ENCODE data around the gene HBD. TPM values are rescaled to one million over a fixed set of nuclear protein-coding genes. Genes with fewer than 3 reads are reported as not detected.

Gene HBD
- total and polyA plus RNA-seq, 2 donors (not counting 1 experiment from before 2014, with no cell fraction given): not detected

GRCh38 chr11:5279471-5280090 is 45.3 kb upstream of the HBD start:
- Histone ChIP-seq H3K4me1 (ENCODE audit: control insufficient read depth in 2 of 2, insufficient read depth in 2 of 2, low read length in 2 of 2) (no peaks in the 10 kb centered on the region), H4K20me1 (ENCODE audit: control insufficient read depth, insufficient read depth, low read length, poor library complexity, severe bottlenecking) (no peaks in the 10 kb centered on the region), H3K9me3 (ENCODE audit: control extremely low read depth in 1 of 3, control insufficient read depth in 2 of 3, insufficient read depth in 1 of 3, low read length in 2 of 3) (no peaks in the 10 kb centered on the region), H3K27ac (ENCODE audit: low read length in 2 of 2) (no peak overlapping the region), H3K27me3 (replicated peaks in 1 of 4; ENCODE audit: control extremely low read depth in 1 of 4, control insufficient read depth in 3 of 4, insufficient read depth in 4 of 4, low read length in 3 of 4) (no peaks in the 10 kb centered on the region), H2AFZ (ENCODE audit: insufficient read depth, low read depth, low read length, poor library complexity, severe bottlenecking) (no peak overlapping the region), H3K4me3 (ENCODE audit: control extremely low read depth in 1 of 5, extremely low read depth in 1 of 5, insufficient read depth in 1 of 5, low read depth in 2 of 5, low read length in 4 of 5) (no peak overlapping the region), H3K4me2 (replicated peaks; ENCODE audit: low read depth, low read length, poor library complexity, severe bottlenecking) (no peak overlapping the region), H3K9ac (ENCODE audit: low read length) (no peak overlapping the region), H3K79me2 (ENCODE audit: control insufficient read depth, insufficient read depth, low read length) (no peaks in the 10 kb centered on the region), H3K36me3 (replicated peaks in 1 of 2; ENCODE audit: control extremely low read depth in 1 of 2, control insufficient read depth in 1 of 2, extremely low read depth in 1 of 2, insufficient read depth in 2 of 2, low read length in 1 of 2) (no peaks in the 10 kb centered on the region)
- ChIA-PET POLR2A (no interaction called here), CTCF (no interaction called here)
- Mint-ChIP-seq H3K27ac (no peak overlapping the region), H3K4me3 (no peak overlapping the region), H3K4me1 (no peaks in the 10 kb centered on the region), H3K27me3 (peaks cover 3% of the 10 kb centered on the region), H3K9me3 (ENCODE audit: insufficient read depth) (no peaks in the 10 kb centered on the region)
- intact Hi-C loops (cut with micrococcal nuclease): no loop called here
- 86% methylated on average over 4 of the region's 4 CpGs for WGBS (ENCODE audit: insufficient coverage)
- no peak for TF ChIP-seq EZH2 (IDR thresholded peaks at IDR 0.05; ENCODE audit: borderline replicate concordance, insufficient read depth, low read depth, low read length, poor library complexity, severe bottlenecking)
- TF ChIP-seq, protein P1, sequence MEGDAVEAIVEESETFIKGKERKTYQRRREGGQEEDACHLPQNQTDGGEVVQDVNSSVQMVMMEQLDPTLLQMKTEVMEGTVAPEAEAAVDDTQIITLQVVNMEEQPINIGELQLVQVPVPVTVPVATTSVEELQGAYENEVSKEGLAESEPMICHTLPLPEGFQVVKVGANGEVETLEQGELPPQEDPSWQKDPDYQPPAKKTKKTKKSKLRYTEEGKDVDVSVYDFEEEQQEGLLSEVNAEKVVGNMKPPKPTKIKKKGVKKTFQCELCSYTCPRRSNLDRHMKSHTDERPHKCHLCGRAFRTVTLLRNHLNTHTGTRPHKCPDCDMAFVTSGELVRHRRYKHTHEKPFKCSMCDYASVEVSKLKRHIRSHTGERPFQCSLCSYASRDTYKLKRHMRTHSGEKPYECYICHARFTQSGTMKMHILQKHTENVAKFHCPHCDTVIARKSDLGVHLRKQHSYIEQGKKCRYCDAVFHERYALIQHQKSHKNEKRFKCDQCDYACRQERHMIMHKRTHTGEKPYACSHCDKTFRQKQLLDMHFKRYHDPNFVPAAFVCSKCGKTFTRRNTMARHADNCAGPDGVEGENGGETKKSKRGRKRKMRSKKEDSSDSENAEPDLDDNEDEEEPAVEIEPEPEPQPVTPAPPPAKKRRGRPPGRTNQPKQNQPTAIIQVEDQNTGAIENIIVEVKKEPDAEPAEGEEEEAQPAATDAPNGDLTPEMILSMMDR (IDR thresholded peaks at IDR 0.05): no peak
- ATAC-seq (ENCODE audit: low read depth) (no peak), DNase-seq (no peak)

GRCh38 chr11:5277807-5278382 is 43.6 kb upstream of the HBD start:
- H3K9ac ChIP-seq (ENCODE audit: low read length): no peak overlapping the region
- no peak overlapping the region for H2AFZ ChIP-seq (ENCODE audit: insufficient read depth, low read depth, low read length, poor library complexity, severe bottlenecking)
- 83% methylated on average over 1 of the region's 1 CpG for WGBS (ENCODE audit: insufficient coverage)
- no peaks in the 10 kb centered on the region for H3K79me2 ChIP-seq (ENCODE audit: control insufficient read depth, insufficient read depth, low read length)
- peaks cover 0 to 2% (median 0%) of the 10 kb centered on the region in 4 experiments for H3K27me3 ChIP-seq (replicated peaks in 1 of 4; ENCODE audit: control extremely low read depth in 1 of 4, control insufficient read depth in 3 of 4, insufficient read depth in 4 of 4, low read length in 3 of 4)
- Mint-ChIP-seq H3K4me1 (no peaks in the 10 kb centered on the region), H3K9me3 (ENCODE audit: insufficient read depth) (no peaks in the 10 kb centered on the region), H3K27me3 (no peaks in the 10 kb centered on the region), H3K27ac (no peak overlapping the region), H3K4me3 (no peak overlapping the region)
- ChIA-PET POLR2A (no interaction called here), CTCF (no interaction called here)
- ATAC-seq (ENCODE audit: low read depth): no peak
- intact Hi-C loops (cut with micrococcal nuclease): no loop called here
- no peaks in the 10 kb centered on the region for H3K9me3 ChIP-seq (ENCODE audit: control extremely low read depth in 1 of 3, control insufficient read depth in 2 of 3, insufficient read depth in 1 of 3, low read length in 2 of 3)
- H3K27ac ChIP-seq (ENCODE audit: low read length in 2 of 2): no peak overlapping the region
- no peak for DNase-seq
- no peaks in the 10 kb centered on the region for H4K20me1 ChIP-seq (ENCODE audit: control insufficient read depth, insufficient read depth, low read length, poor library complexity, severe bottlenecking)
- H3K4me3 ChIP-seq (ENCODE audit: control extremely low read depth in 1 of 5, extremely low read depth in 1 of 5, insufficient read depth in 1 of 5, low read depth in 2 of 5, low read length in 4 of 5): no peak overlapping the region
- H3K4me2 ChIP-seq (replicated peaks; ENCODE audit: low read depth, low read length, poor library complexity, severe bottlenecking): no peak overlapping the region
- TF ChIP-seq, protein P1 (IDR thresholded peaks at IDR 0.05): no peak
- no peak for TF ChIP-seq EZH2 (IDR thresholded peaks at IDR 0.05; ENCODE audit: borderline replicate concordance, insufficient read depth, low read depth, low read length, poor library complexity, severe bottlenecking)
- H3K4me1 ChIP-seq (ENCODE audit: control insufficient read depth in 2 of 2, insufficient read depth in 2 of 2, low read length in 2 of 2): no peaks in the 10 kb centered on the region
- no peaks in the 10 kb centered on the region for H3K36me3 ChIP-seq (replicated peaks in 1 of 2; ENCODE audit: control extremely low read depth in 1 of 2, control insufficient read depth in 1 of 2, extremely low read depth in 1 of 2, insufficient read depth in 2 of 2, low read length in 1 of 2)
